Cortex of kidney (tissue), 1 donor: ENCODE data around the gene DGKQ.
"Not testable (repeated sequence)": the region's sequence is repeated elsewhere in the genome, so short reads cannot be mapped to it uniquely, and the experiment has no call there.

Experiments
- DNase-seq: peaks from one replicate; lab custom pipeline; 2025; lab: John Stamatoyannopoulos, UW

Gene DGKQ

GRCh38 chr4:921830-922331 is 51.5 kb downstream of the DGKQ start:
- no peak for DNase-seq

- not testable (repeated sequence) for DNase-seq
Measured at GRCh38 chr4:919004-919680, 54.2 kb downstream of the DGKQ start.

GRCh38 chr4:918591-918990 is 54.8 kb downstream of the DGKQ start:
- DNase-seq: not testable (repeated sequence)

- DNase-seq: no peak
Measured at GRCh38 chr4:917992-918391, 55.4 kb downstream of the DGKQ start.

- DNase-seq: no peak
Measured at GRCh38 chr4:917466-917865, 55.9 kb downstream of the DGKQ start.

GRCh38 chr4:915595-915994 is 57.8 kb downstream of the DGKQ start:
- DNase-seq: no peak

- no peak for DNase-seq
Measured at GRCh38 chr4:915041-915474, 58.3 kb downstream of the DGKQ start.

GRCh38 chr4:914531-914930 is 58.8 kb downstream of the DGKQ start:
- DNase-seq: no peak

- no peak for DNase-seq
Measured at GRCh38 chr4:913280-913618, 60.1 kb downstream of the DGKQ start.

- no peak for DNase-seq
Measured at GRCh38 chr4:912548-913279, 60.7 kb downstream of the DGKQ start.

GRCh38 chr4:911871-912490 is 61.4 kb downstream of the DGKQ start:
- DNase-seq: no peak

GRCh38 chr4:911221-911751 is 62.1 kb downstream of the DGKQ start:
- no peak for DNase-seq

GRCh38 chr4:910366-911091 is 62.8 kb downstream of the DGKQ start:
- no peak for DNase-seq

GRCh38 chr4:909821-910220 is 63.5 kb downstream of the DGKQ start:
- DNase-seq: no peak

GRCh38 chr4:909131-909571 is 64.2 kb downstream of the DGKQ start:
- DNase-seq: no peak
